Right hindlimb (tissue), 1 donor: ENCODE measurements around the gene CCDC200.
A peak's percentile ranks its signal among the peaks of the same experiment; 100 is the strongest.
"Not testable (repeated sequence)": the region's sequence is repeated elsewhere in the genome, so short reads cannot be mapped to it uniquely, and the experiment has no call there.

Experiments used
- DNase-seq: peaks from one replicate; pipeline ENCODE4 v3.0.0-alpha.2; 2018

CCDC200 gene

DNA sequence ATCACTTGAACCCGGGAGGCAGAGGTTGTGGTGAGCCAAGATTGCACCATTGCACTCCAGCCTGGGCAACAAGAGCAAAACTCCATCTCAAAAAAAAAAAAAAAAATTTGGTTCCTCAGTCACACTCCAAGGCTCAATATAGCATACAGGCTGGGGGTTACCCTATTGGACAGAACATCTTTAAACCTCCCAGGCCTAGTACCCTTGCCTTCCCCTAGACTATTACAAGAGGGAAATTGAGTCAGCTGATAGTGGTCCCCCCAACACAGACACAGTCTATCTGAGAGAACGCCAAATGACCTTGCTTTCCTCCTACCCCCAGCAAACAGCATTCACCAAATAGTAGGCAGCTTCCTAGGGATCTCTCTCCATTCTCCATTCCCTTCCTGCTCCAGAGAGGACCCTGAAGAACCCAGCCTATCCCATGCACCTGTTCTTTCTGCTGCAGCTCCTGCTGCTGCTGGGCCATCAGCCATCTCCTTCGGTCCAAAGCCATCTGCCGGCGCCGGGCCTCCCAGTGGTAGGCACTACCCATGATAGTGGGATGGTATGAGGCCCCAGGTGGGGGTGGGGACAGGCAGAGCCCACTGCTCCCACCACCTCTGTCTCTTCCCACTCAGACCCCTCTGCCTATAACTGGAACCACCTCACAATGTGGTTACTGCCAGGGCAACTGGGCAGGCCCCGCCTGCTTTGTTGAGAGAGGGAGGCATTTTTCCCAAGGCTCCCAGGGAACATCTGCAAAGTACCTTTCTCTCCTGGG, at the start of gene CCDC200:
TSS of gene CCDC200 (minus strand) at position 604 of the 763 bp plus-strand sequence. CDS start at position 535, 69 bp downstream.
- not testable (repeated sequence) for DNase-seq

DNA sequence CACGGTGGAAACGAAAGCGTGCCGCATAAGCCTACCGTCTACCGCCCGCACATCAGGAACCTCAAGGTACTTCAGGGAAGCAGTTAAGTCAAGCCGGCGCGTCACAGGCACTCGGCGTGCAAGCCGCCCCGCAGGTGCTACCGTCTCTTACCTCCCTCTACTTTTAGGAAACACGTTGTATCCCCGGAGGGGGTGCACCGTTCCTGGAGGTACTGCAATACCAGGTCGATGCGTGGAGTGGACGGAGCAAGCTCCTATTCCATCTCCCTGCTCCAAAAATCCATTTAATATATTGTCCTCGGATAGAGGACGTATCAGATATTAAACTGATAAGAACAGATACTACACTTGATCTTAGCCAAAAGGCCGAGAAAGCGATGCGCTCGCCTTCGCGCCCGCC, 44.5 kb upstream of the CCDC200 start:
- DNase-seq, result not testable (repeated sequence)

GRCh38 chr17:43272483-43272882, 44.1 kb upstream of the CCDC200 start:
- not testable (repeated sequence) for DNase-seq

GRCh38 chr17:43270552-43271504, 42.4 kb upstream of the CCDC200 start:
- DNase-seq, result not testable (repeated sequence)

DNA sequence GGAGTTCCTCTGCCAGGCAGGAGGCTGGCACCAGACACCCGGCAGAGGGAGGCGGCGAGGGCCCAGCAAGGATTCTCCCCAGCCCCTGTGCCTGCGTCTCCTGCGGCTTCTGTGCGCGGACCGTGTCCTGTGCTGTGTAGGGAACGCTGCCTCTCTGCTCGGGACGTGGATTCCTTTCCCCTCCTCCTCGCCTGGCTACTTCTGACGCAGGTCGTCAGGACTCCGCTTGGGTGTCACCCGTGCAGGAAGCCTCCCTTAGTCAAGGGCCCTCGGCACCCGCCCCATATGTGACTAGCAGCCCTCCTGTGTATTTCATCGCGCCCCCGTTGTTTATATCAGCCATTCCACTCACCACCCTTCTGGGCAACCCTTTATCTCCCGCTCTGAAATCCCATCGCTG, 18.0 kb upstream of the CCDC200 start:
- not testable (repeated sequence) for DNase-seq

GRCh38 chr17:43240596-43241352, 12.4 kb upstream of the CCDC200 start:
- not testable (repeated sequence) for DNase-seq

- DNase-seq, result not testable (repeated sequence)
These were observed 11.2 kb upstream of the CCDC200 start for GRCh38 chr17:43239597-43239996.

GRCh38 chr17:43233877-43234276, 5.5 kb upstream of the CCDC200 start, which contains the start of gene RNU2-1:
RNU2-1 (minus strand) TSS chr17:43233977.
- DNase-seq, result not testable (repeated sequence)

DNA sequence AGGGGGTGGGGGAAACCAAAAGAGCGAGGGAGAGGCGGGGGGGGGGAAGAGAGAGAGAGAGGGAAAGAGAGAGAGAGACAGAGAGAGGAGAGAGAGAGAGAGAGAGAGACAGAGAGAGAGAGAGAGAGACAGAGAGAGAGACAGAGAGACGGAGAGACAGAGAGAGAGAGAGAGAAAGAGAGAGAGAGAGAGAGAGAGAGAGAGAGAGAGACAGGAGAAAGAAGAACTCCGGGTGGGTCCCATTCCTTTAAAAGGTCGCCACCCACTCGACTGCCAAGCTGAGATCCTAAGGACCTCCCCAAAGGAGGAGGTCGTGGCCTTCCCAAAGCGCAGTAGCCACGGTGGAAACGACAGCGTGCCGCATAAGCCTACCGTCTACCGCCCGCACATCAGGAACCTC, 4.8 kb upstream of the CCDC200 start:
- not testable (repeated sequence) for DNase-seq

- not testable (repeated sequence) for DNase-seq
These were observed 3.7 kb upstream of the CCDC200 start for GRCh38 chr17:43232021-43232699.

DNA sequence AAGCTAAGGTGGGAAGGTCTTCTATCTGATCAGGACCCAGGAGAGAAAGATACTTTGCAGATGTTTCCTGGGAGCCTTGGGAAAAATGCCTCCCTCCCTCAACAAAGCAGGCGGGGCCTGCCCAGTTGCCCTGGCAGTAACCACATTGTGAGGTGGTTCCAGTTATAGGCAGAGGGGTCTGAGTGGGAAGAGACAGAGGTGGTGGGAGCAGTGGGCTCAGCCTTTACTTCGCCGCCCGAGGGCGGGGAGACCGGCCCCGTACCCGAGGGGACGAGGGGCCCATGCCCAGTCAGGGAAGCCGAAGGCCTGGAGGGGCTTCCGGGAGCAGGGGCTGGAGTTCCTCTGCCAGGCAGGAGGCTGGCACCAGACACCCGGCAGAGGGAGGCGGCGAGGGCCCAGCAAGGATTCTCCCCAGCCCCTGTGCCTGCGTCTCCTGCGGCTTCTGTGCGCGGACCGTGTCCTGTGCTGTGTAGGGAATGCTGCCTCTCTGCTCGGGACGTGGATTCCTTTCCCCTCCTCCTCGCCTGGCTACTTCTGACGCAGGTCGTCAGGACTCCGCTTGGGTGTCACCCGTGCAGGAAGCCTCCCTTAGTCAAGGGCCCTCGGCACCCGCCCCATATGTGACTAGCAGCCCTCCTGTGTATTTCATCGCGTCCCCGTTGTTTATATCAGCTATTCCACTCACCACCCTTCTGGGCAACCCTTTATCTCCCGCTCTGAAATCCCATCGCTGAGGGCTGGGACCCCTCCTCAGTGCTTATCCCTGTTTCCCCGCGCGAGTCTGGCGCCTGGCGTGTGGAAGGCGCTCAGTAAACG, 3.0 kb upstream of the CCDC200 start:
- peak; percentile 17 for DNase-seq

- DNase-seq, result no peak
These were observed 2.0 kb downstream of the CCDC200 start for GRCh38 chr17:43226393-43226792.

DNA sequence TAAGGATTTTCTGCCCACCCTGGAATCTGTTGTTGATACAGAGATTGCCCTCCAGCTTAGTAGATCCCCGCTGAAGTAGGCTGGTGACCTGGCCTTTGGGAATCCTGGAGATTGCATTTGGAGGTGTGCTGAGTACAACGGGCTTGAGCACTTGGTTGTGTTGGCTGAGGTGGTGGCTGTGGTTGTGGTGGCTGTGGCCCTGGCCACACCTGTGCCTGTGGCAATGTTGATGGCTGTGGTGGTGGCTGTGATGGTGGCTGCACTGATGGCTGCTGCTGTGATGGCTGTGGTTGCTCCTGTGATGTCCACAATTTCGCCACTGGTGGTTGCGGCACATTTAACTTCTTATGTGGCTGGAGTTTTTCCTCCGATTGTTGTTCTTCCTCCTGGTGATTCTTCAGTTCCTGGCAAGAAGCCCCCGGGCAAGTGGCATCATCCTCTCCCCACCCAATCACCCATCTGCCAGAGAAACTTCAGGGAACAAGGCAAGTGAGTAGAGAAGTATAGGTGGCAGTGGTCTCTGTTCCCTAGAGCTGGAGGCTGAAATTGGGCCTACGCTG, 4.2 kb downstream of the CCDC200 start:
- no peak for DNase-seq

DNA sequence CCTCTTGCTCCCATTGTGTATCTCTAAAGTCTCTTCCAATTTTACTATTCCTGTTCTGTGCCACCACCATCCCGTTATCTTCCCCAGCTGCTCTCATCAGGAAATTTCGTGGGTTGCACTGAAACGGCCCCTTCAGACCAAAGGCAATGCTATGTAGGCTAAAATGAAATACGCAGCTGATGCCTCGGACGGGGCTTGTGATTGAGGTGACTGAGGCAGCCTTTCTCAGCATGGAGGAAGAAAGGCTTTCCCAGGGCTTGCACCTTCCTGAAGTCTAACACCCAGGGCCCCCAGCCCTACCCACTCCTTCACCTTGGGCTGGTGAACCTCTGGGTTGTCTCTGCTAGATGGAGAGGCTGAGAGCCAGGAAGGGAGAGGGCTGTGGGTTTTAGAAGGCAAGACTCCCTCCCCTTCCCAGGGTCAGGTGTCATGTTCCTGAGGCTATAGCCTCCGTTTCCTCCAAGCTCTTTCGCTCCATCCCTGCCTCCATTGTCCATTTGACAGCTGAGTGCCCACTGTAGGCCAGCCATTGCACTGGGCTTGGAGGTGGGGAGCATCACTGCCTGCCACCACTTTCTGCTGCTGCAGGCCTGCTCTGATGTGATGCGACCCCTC, 7.8 kb downstream of the CCDC200 start:
- DNase-seq, result no peak

- no peak for DNase-seq
These were observed 8.6 kb downstream of the CCDC200 start for GRCh38 chr17:43219746-43220380.

- DNase-seq, result no peak
These were observed 9.4 kb downstream of the CCDC200 start for GRCh38 chr17:43219001-43219400.

DNA sequence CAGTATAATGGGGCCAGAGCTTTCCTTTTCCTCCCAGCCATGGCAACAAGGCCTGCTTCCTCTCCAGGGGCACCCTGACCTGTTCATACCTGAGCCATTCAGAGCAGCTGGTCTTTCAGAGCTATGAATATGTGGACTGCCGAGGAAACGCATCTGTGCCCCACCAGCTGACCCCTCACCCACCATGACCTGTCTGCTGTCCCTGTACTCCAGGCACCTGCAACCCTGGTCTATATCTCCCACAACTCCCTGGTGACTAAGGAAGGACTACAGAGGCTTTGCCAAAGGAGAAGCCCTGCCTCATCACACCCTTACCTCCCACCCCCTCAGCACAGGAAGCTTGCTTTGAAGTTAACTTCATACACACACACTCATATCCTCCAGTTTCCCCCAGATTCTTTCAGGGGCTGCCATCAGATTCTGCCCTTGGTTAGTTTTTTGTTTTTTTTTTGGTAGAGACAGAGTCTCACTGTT, 10.8 kb downstream of the CCDC200 start:
- no peak for DNase-seq

DNA sequence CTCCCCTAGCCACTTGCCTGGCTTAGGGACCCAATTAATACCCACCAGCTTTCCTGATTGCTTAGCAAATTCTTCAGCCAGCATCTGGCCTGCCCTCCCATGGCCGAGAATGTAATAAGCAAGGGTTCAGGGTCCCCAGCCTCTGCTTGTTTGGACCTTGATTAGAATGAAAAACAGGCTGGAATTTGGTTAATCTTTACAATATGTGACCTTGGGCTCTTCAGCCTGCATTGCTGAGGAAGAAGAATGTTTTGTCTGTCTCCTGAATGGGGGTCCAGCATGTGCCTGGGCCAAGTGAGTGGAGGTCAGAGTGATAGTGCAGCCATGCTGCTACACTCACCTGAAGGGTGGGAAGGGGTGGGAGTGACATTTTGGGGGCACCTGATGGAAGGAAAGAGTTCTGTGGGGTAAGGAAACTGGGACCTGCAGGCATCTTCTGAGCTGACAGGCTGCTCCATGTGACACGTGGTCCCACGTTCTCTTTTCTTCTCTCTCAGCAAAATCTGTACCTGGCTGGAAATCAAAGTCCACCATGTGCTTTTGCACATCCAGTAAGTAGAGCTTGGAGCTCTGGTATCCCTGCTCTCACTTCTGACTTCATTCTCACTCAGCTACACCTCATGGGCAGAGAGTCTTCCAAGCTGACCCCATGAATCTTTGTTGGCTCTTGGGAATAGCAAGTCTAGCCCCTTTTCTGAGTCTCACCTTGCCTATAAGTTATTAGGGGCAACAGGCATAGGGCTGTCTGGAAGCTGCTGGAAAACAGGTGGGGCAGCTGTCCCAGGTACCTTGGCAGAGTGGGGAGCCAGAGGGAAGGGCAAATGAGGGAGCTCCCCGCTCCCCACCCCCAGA, 11.4 kb downstream of the CCDC200 start:
- no peak for DNase-seq

DNA sequence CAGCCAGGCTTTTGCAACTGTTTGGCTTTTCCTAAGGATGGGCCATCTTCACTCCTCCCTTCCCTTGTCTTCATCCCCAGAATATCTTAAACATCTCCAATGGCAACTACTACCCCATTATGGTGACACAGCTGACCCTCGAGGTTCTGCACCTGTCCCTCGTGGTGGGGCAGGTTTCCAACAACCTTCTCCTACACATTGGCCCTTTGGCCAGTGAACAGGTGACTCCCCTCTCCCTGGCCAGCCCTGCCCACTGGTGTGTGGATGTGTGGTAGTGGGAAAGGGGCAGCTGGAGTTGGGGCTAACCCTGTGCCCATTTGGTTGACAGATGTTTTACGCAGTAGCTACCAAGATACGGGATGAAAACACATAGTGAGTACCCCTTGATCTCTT, 12.1 kb downstream of the CCDC200 start:
- no peak for DNase-seq
